Stimulated activated CD8-positive, alpha-beta memory T cell treated with anti-CD3 and anti-CD28 coated beads, Interleukin-7, amount 100 ng/mL, for 4 hours (primary cell): ENCODE measurements around the gene OAT.

Experiments
- DNase-seq, 2 donors: peaks; one replicate each; pipeline ENCODE4 v3.0.0-alpha.2; 2020; ENCODE audit warnings: low read depth in 2 of 2

OAT gene

GRCh38 chr10:124418726-124419501 is at the start of gene OAT:
OAT (minus strand) TSS chr10:124418923; CDS start chr10:124412171, 6,752 bp downstream.
- peak; percentile 90 to 94 for DNase-seq

GRCh38 chr10:124467165-124467564 is 48.4 kb upstream of the OAT start:
- no peak for DNase-seq

- DNase-seq = no peak
Observed at GRCh38 chr10:124465777-124466488, 47.2 kb upstream of the OAT start.

- DNase-seq = no peak
Observed at GRCh38 chr10:124465003-124465776, 46.5 kb upstream of the OAT start.

- DNase-seq = no peak
Observed at GRCh38 chr10:124464028-124464965, 45.6 kb upstream of the OAT start.

GRCh38 chr10:124462348-124462695 is 43.6 kb upstream of the OAT start:
- DNase-seq = no peak

- DNase-seq = peak; percentile 54 to 83
Observed at GRCh38 chr10:124461642-124462347, 43.1 kb upstream of the OAT start, which contains the start of gene LHPP. LHPP (plus strand) TSS chr10:124461823; CDS start chr10:124461863, 40 bp downstream.

- DNase-seq = no peak
Observed at GRCh38 chr10:124460144-124460543, 41.4 kb upstream of the OAT start.

- DNase-seq = no peak
Observed at GRCh38 chr10:124459395-124459794, 40.7 kb upstream of the OAT start.

GRCh38 chr10:124458889-124459288 is 40.2 kb upstream of the OAT start:
- no peak for DNase-seq

GRCh38 chr10:124458473-124458872 is 39.8 kb upstream of the OAT start:
- DNase-seq = no peak

- DNase-seq = no peak
Observed at GRCh38 chr10:124455441-124455840, 36.7 kb upstream of the OAT start.

GRCh38 chr10:124453960-124454610 is 35.4 kb upstream of the OAT start:
- no peak for DNase-seq

GRCh38 chr10:124451276-124451675 is 32.6 kb upstream of the OAT start:
- no peak for DNase-seq

GRCh38 chr10:124450783-124451057 is 32.0 kb upstream of the OAT start:
- no peak for DNase-seq

- no peak for DNase-seq
Observed at GRCh38 chr10:124450012-124450782, 31.5 kb upstream of the OAT start, which contains the start of gene NKX1-2. NKX1-2 (minus strand) TSS chr10:124450035; CDS start chr10:124449943, 92 bp downstream.

- DNase-seq = no peak
Observed at GRCh38 chr10:124449170-124450011, 30.7 kb upstream of the OAT start.

- no peak for DNase-seq
Observed at GRCh38 chr10:124448696-124449169, 30.0 kb upstream of the OAT start.
